Measurements from ENCODE around the gene STAB1.

DNA sequence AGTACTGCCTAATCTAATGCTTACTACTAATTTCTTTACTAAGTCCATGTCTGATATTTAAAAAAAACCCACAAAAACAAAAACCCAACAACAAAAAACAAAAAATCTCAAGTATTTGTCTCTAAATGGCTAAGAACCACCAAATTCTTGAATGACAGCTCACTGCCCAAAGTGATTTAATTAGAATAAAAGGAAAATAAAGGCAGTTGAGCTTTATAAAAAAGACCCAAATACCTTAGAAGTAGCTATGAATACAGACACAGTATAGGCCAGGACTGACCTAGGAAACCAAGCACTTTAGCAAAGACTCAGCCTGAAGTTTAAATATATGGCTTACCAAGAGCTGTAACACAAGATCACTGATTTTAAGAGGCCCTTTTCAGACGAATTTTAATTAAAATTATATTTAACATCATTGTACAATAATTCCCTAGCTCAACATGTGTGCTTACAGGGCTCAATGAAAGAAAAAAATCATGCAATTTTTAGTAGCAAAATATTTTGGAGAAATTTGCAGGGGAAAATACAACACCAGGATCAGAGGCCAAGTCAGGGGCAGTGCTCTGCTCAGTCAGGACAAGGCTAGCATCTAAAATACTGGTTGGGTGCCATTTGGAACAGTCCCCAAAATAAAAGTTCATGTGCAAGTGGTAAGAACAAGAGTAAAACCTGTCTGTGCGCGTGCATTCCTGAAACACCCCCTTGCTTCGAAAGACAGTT is 66.0 kb downstream of the STAB1 start:
- TF ChIP-seq, protein P1, sequence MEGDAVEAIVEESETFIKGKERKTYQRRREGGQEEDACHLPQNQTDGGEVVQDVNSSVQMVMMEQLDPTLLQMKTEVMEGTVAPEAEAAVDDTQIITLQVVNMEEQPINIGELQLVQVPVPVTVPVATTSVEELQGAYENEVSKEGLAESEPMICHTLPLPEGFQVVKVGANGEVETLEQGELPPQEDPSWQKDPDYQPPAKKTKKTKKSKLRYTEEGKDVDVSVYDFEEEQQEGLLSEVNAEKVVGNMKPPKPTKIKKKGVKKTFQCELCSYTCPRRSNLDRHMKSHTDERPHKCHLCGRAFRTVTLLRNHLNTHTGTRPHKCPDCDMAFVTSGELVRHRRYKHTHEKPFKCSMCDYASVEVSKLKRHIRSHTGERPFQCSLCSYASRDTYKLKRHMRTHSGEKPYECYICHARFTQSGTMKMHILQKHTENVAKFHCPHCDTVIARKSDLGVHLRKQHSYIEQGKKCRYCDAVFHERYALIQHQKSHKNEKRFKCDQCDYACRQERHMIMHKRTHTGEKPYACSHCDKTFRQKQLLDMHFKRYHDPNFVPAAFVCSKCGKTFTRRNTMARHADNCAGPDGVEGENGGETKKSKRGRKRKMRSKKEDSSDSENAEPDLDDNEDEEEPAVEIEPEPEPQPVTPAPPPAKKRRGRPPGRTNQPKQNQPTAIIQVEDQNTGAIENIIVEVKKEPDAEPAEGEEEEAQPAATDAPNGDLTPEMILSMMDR (IDR thresholded peaks at IDR 0.05 in 2 of 3, conservative IDR thresholded peaks at IDR 0.05 in 1 of 3; ENCODE audit: control insufficient read depth in 2 of 3, extremely low read depth in 1 of 3, insufficient read depth in 1 of 3, low read depth in 3 of 3, low read length in 3 of 3): no peak
- TF ChIP-seq RFX5 (IDR thresholded peaks at IDR 0.05; ENCODE audit: low read depth, low read length): no peak
- no peak for TF ChIP-seq JUNB (IDR thresholded peaks at IDR 0.05)
- no peak for TF ChIP-seq SUPT20H (IDR thresholded peaks at IDR 0.05; ENCODE audit: borderline replicate concordance, control insufficient read depth, low read depth, low read length)
- no peak for TF ChIP-seq POLR2A (IDR thresholded peaks at IDR 0.05; ENCODE audit: low read depth, low read length)
- TF ChIP-seq FOS (IDR thresholded peaks at IDR 0.05; ENCODE audit: borderline replicate concordance, extremely low read depth, insufficient read length): no peak
- no peak for TF ChIP-seq NR2C2 (IDR thresholded peaks at IDR 0.05; ENCODE audit: borderline replicate concordance, control insufficient read depth, insufficient read length, low read depth)
- no peak for TF ChIP-seq KDM1A (IDR thresholded peaks at IDR 0.05; ENCODE audit: borderline replicate concordance)

All from GM12878 (cell line).